ENCODE data around the gene ANO8.

DNA sequence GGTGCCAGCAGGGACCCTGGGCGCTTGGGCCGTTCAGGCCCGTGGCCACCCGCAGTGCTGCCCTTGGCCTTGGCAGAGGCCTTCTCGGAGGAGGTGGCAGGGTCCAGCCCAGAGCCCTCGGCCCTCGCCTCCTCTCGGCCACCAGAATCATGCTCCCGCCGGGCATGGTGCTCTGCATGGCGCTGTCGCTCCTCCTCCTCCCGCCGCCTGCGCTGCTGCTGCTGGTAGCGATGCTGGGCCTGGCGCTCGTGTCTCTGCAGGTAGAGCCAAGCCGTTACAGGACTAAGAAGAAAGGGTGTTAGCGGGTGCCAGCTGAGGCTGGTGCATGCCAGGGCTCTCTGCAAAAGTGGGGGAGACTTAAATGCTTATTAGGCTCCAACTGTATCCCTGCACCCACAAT, 9.5 kb downstream of the ANO8 start:
- TF ChIP-seq, protein P1, sequence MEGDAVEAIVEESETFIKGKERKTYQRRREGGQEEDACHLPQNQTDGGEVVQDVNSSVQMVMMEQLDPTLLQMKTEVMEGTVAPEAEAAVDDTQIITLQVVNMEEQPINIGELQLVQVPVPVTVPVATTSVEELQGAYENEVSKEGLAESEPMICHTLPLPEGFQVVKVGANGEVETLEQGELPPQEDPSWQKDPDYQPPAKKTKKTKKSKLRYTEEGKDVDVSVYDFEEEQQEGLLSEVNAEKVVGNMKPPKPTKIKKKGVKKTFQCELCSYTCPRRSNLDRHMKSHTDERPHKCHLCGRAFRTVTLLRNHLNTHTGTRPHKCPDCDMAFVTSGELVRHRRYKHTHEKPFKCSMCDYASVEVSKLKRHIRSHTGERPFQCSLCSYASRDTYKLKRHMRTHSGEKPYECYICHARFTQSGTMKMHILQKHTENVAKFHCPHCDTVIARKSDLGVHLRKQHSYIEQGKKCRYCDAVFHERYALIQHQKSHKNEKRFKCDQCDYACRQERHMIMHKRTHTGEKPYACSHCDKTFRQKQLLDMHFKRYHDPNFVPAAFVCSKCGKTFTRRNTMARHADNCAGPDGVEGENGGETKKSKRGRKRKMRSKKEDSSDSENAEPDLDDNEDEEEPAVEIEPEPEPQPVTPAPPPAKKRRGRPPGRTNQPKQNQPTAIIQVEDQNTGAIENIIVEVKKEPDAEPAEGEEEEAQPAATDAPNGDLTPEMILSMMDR (IDR thresholded peaks at IDR 0.05): no peak
- TF ChIP-seq EP300 (IDR thresholded peaks at IDR 0.05): no peak
- no peak for TF ChIP-seq POLR2AphosphoS5 (IDR thresholded peaks at IDR 0.05)
- TF ChIP-seq POLR2A (IDR thresholded peaks at IDR 0.05): no peak

Data from stomach (tissue), 4 donors.